NCI-H510A treated with DMSO at 0.1 percent for 48 hours (cell line): Measurements from ENCODE around the gene TNFAIP8L2.
A peak's percentile ranks its signal among the peaks of the same experiment; 100 is the strongest.

Experiments used
- DNase-seq: peaks from one replicate; lab custom pipeline; 2025; lab: John Stamatoyannopoulos, UW

The TNFAIP8L2 gene

DNA sequence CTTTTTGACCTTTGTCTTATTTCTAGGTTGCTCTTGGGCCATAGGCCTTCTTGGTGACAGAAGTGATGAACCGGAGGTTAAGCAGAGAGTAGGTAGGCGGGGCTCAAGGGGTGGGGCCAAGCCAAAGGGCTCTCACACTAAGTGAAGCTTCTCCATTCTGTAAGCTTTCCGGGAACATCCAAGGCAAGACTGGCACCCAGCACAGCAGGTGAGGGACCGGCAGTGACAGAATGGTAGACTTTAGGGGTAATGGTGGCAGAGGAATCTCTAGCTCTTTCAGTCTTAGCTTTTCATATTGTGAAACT, at the start of gene TNFAIP8L2:
Gene TNFAIP8L2, plus strand, starts transcription at position 135 of the 305 bp plus-strand sequence. CDS start 2,049 bp downstream, outside the sequence.
- peak; percentile 41 for DNase-seq

- no peak for DNase-seq
Measured at GRCh38 chr1:151106894-151107293, 49.6 kb upstream of the TNFAIP8L2 start.

DNA sequence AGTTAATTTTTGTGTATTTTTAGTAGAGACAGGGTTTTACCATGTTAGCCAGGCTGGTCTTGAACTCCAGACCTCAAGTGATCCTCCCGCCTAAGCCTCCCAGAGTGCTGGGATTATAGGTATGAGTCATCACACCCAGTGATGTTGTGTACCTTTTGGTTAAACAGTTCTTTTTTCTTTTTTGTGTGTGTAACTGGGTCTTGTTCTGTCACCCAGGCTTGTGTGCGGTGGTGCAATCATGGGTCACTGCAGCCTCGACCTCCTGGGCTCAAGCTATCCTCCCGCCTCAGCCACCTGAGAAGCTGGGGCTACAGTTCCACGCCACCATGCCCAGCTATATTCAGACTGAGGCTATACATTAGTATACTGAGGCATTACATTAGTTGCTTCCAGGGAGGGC, 48.1 kb upstream of the TNFAIP8L2 start:
- no peak for DNase-seq

DNA sequence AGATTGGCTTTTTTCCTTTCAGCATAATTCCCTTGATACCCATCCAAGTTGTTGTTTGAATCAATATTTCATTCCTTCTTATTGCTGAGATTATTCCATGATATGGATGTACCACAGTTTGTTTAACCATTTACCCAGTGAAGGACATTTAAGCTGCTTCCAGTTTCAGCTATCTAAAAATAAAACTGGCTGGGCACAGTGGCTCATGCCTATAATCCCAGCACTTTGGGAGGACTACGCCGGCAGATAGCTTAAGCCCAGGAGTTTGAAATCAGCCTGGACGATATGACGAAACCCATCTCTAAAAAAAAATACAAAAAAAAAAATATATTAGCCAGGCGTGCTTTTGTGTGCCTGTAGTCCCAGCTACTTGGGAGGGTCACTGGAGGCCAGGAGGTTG, 42.6 kb upstream of the TNFAIP8L2 start:
- no peak for DNase-seq

GRCh38 chr1:151124763-151125403, 31.6 kb upstream of the TNFAIP8L2 start:
- DNase-seq = no peak

DNA sequence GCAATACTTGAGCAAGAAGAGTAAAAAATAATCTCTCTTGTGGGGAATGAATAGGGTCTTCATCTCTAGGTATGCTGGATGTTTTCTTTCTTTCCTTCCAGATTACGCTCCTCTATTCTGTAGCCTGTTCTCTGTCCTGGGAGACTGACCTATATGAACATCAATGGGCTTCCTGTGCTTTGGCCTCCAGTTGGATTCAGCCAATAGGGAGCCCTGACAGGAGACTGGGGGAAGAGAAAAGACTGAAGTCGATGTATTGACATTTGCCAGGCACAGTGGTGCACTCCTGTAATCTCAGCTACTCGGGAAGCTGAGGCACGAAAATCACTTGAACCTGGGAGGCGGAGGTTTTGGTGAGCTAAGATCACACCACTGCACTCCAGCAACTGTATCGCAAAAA, 27.6 kb upstream of the TNFAIP8L2 start:
- DNase-seq = no peak

GRCh38 chr1:151130987-151131586, 25.4 kb upstream of the TNFAIP8L2 start:
- no peak for DNase-seq

- no peak for DNase-seq
Measured at GRCh38 chr1:151131701-151132334, 24.6 kb upstream of the TNFAIP8L2 start.

GRCh38 chr1:151132335-151133017, 24.0 kb upstream of the TNFAIP8L2 start:
- no peak for DNase-seq

DNA sequence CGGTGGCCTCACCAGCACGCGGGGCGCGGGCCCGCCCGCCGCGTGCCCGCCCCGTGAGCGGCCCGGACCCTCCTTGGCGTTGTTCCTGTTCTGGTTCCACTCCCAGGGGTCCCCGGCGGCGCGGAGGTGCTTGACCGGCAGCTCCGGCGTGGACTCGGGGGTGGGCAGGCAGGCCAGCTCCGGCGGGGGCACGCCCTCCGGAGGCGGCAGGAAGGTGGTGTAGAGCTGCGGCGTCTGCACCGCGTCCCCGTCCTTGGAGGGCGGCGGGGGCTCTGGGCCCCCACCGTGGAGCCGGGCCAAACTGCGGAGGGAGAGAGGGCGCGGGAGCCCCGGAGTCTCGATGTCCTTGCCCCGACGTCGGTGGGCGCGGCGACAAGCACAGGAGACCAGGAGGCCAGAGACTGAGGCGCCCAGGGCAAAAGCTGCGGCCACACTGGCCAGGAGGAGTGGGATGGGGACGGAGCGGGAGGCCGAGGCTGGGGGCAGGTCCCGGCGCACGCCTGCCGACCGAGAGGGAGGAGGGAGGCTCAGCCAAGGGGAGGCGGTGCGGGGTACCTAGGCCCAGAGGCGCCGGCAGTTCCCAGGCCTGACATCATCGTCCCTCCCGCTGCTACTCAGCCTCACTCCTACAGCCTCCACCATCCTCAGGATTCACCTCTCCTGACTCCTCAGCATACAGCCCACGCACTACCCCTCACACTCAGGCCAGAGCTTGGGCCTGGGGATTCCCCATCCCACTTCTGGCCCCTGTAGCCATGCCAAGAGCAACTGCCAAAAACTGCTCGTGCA, 23.2 kb upstream of the TNFAIP8L2 start:
- DNase-seq = no peak

DNA sequence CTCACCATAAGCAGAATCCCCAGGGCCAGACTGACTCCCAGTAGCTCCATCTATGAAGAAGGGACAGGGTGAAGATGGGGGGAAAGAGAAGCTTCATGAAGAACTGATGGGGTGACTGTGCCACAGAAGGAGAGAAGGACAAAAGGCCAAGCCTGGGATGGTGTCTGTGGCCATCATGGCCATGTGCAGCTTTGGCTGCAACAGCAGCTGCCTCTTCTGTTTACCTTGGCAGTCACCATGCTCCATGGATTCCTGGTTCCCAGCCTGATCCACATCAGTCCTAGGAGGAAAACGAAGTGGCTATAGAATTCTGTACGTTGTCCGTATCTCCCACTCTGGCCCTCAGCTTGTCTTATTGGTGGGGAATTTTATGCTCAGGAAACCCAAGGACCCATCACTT, 22.1 kb upstream of the TNFAIP8L2 start:
- DNase-seq = no peak

GRCh38 chr1:151134991-151135390, 21.5 kb upstream of the TNFAIP8L2 start:
- DNase-seq = no peak

- no peak for DNase-seq
Measured at GRCh38 chr1:151135433-151136385, 20.7 kb upstream of the TNFAIP8L2 start.

DNA sequence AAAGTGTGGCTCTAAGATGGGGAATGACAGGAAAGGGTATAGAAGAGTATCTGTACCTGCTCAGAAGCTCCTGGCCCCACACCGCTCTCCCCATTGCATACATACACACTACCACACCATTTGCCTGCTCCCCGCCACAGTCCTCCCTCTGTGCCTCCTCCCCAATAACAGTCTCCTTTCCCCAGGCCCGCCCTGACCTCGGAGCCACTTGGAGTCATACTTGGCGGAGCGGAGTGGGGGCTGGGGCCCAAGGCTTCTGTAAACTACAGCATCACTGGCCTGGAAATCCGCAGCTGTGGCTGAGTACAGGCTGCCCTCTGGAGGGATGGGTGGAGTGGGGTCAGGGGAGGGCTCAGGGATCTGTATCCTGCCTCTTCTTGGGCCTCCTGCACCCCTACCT, 18.7 kb upstream of the TNFAIP8L2 start:
- DNase-seq = no peak

- DNase-seq = no peak
Measured at GRCh38 chr1:151142411-151143056, 13.9 kb upstream of the TNFAIP8L2 start.

DNA sequence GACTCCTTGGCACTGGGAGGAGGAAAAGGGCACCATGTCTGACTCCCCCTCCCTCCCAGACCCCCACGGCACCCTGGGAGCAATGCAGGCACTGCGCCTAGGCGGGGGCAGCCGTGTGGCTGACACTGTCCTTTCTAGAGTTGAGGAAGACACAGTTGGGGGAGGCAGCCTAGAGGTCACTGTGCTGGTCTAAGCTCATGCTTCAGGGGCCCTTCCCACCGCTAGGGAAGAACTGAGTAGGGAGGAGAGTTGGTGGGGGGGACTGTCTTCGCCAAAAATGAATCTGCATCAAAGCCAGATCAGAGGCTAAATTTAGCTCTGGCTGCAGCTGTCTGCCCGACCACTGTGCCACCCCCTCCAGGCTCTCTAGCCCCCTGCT, 13.4 kb upstream of the TNFAIP8L2 start:
- no peak for DNase-seq

DNA sequence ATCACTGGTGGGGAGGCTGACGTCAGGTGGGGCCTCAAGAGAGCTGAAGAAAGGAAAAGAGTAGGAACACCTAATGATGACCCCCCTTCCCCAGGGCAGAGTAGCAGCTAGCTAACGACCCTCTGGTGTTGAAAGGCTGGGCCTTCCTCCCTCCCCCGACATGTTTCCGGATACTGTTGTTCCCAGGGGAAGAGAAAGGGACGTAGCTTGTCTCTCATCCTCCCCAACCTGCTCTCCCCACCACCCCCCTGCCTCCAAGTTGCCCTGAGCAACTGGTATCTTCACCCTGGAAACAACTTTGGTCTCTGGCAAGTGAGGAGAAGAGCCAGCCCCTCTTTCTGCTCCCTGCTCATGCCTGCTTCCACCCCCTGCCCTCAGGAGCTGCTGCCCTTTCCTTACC, 12.5 kb upstream of the TNFAIP8L2 start:
- no peak for DNase-seq

DNA sequence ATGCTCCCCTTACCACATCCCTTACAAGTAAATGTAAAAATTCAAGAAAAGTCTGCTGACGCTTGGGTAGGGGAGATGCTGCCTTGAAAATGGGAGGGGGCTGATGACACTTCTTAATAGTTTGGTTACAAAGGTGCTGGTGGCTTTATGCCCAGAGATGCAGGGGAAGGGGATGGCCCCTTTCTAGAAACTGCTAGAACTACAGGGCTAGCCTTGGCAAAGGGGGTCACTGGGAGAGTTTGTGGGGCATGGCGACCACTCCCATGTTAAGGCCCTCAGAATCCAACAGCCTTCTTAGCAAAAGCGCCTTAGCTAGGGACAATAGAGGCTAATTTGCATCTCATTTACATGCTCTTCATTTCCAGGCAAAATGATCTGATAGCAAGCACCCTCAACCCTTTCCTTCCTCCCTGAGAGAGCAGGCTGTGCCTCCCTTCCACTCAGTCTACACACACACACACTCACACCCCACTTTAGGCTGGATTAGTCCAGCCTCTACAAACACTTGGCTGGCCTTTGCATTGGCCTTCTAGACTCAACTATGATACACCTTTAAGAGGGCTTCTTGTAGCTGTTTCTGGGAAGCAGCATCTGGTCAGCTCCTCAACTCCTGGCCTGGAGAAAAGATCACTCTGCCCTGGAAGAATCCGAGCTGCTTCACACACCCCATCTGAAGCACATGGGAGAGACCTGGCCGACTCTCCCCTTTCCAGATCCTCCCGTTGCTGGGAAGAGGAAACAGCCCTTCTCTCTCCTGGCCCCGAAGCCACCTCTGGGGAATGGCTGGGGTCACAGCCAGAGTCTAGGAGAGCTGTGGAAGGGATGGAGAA, 11.8 kb upstream of the TNFAIP8L2 start:
- DNase-seq = no peak

- DNase-seq = no peak
Measured at GRCh38 chr1:151145304-151146071, 11.0 kb upstream of the TNFAIP8L2 start.
